IMR-90 (cell line): ENCODE data around the gene SEMG1.

Experiments
- CEBPB ChIP-seq: IDR thresholded peaks from 2 replicates; pipeline ENCODE4 v1.6.1; 2012; ENCODE audit warnings: low read depth, low read length, improper control_type of control experiment
- FOS ChIP-seq: fragments of 150-350 bp; IDR thresholded peaks from 2 replicates; pipeline ENCODE4 v1.6.1; 2016; ENCODE audit warnings: low read depth, low read length
- MAFK ChIP-seq: IDR thresholded peaks from 2 replicates; pipeline ENCODE4 v1.6.1; 2012; ENCODE audit warnings: low read depth, low read length, improper control_type of control experiment
- RCOR1 ChIP-seq: IDR thresholded peaks from 2 replicates; pipeline ENCODE4 v1.6.1; 2012; ENCODE audit warnings: mild to moderate bottlenecking, low read length, improper control_type of control experiment; ENCODE audit not compliant: insufficient replicate concordance
- TF ChIP-seq, protein P1 (sequence below): conservative IDR thresholded peaks from 2 replicates; pipeline ENCODE4 v1.5.1; 2012; ENCODE audit warnings: mild to moderate bottlenecking, low read depth, low read length, improper control_type of control experiment
- TF ChIP-seq, protein P2 (sequence below): fragments of 150-350 bp; IDR thresholded peaks from 2 replicates; pipeline ENCODE4 v1.6.1; 2016; ENCODE audit warnings: low read depth, mild to moderate bottlenecking, low read length, moderate library complexity, borderline replicate concordance

DNA sequence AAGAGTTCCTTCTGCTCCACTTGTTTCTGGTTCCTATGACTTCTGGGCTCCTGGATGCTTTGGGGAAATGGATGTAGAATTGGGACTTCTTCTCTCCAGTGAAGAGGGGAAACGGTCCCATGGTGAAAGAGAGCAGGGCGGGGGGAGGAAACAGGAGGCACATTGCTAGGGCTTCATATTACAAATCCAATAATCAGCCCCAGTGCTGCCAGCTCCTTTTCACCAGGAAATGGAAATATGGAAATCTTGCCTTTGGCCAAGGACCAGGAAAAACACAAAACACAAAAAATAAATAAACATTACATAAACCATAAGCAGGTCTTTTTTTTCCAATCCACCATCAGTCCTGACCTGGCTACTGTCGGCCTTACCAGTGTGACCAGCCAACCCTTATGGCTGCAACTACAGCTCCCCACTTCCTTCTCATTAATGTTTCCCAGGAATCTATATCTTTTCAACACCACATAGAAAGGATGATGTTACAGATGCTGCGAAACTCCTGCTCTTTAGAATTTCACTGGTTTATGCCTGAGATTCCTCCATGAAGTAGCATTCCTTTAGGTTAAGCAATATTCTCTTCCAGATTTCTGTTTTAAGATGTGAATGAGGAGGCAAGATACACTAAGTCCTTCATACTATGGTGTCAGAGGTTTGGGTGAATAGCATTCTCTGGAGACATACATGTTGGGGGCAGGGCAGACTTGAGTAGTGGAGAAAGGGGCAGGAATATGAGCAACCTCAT is 30.1 kb upstream of the SEMG1 start:
- TF ChIP-seq, protein P1, sequence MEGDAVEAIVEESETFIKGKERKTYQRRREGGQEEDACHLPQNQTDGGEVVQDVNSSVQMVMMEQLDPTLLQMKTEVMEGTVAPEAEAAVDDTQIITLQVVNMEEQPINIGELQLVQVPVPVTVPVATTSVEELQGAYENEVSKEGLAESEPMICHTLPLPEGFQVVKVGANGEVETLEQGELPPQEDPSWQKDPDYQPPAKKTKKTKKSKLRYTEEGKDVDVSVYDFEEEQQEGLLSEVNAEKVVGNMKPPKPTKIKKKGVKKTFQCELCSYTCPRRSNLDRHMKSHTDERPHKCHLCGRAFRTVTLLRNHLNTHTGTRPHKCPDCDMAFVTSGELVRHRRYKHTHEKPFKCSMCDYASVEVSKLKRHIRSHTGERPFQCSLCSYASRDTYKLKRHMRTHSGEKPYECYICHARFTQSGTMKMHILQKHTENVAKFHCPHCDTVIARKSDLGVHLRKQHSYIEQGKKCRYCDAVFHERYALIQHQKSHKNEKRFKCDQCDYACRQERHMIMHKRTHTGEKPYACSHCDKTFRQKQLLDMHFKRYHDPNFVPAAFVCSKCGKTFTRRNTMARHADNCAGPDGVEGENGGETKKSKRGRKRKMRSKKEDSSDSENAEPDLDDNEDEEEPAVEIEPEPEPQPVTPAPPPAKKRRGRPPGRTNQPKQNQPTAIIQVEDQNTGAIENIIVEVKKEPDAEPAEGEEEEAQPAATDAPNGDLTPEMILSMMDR = no peak
- no peak for TF ChIP-seq CEBPB
- TF ChIP-seq RCOR1 = no peak
- no peak for TF ChIP-seq FOS
- no peak for TF ChIP-seq MAFK
- TF ChIP-seq, protein P2, sequence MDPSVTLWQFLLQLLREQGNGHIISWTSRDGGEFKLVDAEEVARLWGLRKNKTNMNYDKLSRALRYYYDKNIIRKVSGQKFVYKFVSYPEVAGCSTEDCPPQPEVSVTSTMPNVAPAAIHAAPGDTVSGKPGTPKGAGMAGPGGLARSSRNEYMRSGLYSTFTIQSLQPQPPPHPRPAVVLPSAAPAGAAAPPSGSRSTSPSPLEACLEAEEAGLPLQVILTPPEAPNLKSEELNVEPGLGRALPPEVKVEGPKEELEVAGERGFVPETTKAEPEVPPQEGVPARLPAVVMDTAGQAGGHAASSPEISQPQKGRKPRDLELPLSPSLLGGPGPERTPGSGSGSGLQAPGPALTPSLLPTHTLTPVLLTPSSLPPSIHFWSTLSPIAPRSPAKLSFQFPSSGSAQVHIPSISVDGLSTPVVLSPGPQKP = no peak
